HL-60 (cell line): ENCODE data around the gene TMSB15C.

Experiments
- DNase-seq, 2 experiments: peaks; one replicate each; pipeline ENCODE4 v3.0.0-alpha.2; 2010 to 2020; ENCODE audit warnings: low read depth in 1 of 2, low spot score in 1 of 2
- H3K27ac ChIP-seq: fragments of 250-450 bp; sonication (Bioruptor Pico); replicated peaks from 2 replicates; pipeline ENCODE4 v1.5.1; 2020; ENCODE audit warnings: mild to moderate bottlenecking, moderate library complexity
- H3K27me3 ChIP-seq: fragments of 250-450 bp; sonication (Bioruptor Pico); 2 replicates; pipeline ENCODE4 v1.5.1; 2021; ENCODE audit warnings: mild to moderate bottlenecking, moderate library complexity; ENCODE audit not compliant: insufficient read depth, poor library complexity, severe bottlenecking
- H3K4me3 ChIP-seq: replicated peaks from 2 replicates; pipeline ENCODE4 v1.5.1; 2011; ENCODE audit warnings: mild to moderate bottlenecking, control low read depth, low read length; ENCODE audit not compliant: insufficient read depth
- CTCF ChIP-seq: IDR thresholded peaks from one replicate; pipeline ENCODE4 v1.5.1; 2011; ENCODE audit warnings: low read length, control low read depth, inconsistent platforms; ENCODE audit not compliant: insufficient read depth
- GABPA ChIP-seq: IDR thresholded peaks from 2 replicates; pipeline ENCODE4 v1.6.1; 2012; ENCODE audit warnings: low read depth
- POLR2AphosphoS5 ChIP-seq: IDR thresholded peaks from 2 replicates; pipeline ENCODE4 v1.6.1; 2012; ENCODE audit warnings: low read depth
- REST ChIP-seq: IDR thresholded peaks from 2 replicates; pipeline ENCODE4 v1.6.1; 2012; ENCODE audit warnings: low read depth; ENCODE audit not compliant: insufficient replicate concordance
- SPI1 ChIP-seq: IDR thresholded peaks from 2 replicates; pipeline ENCODE4 v1.6.1; 2012; ENCODE audit warnings: low read depth, mild to moderate bottlenecking, borderline replicate concordance

TMSB15C gene

GRCh38 chrX:104104676-104105075, 28.6 kb upstream of the TMSB15C start:
- peaks cover 3% of the 10 kb centered on the region for H3K27me3 ChIP-seq
- no peak for DNase-seq
- no peak overlapping the region for H3K4me3 ChIP-seq
- no peak overlapping the region for H3K27ac ChIP-seq
- TF ChIP-seq GABPA (no peak), REST (no peak), CTCF (no peak), POLR2AphosphoS5 (no peak), SPI1 (no peak)

DNA sequence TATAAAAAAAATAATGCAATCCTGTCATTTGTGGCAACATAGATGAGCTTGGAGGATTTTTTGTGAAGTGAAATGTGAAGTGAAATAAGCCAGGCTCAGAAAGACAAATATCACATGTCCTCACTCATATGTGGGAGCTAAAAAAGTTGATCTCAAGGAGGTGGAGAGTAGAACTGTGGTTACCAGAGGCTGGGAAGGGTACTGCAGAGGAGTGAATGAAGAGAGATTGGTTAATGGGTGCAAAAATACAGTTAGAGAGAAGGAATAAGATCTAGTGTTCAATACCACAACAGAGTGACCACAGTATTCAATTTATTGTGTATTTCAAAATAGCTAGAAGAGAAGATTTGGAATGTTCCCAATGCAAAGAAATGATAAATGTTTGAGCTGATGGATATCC, 22.9 kb upstream of the TMSB15C start:
- Histone ChIP-seq H3K27me3 (peaks cover 3% of the 10 kb centered on the region), H3K4me3 (no peak overlapping the region), H3K27ac (no peak overlapping the region)
- TF ChIP-seq REST (no peak), POLR2AphosphoS5 (no peak), CTCF (no peak), SPI1 (no peak)
- no peak for DNase-seq

DNA sequence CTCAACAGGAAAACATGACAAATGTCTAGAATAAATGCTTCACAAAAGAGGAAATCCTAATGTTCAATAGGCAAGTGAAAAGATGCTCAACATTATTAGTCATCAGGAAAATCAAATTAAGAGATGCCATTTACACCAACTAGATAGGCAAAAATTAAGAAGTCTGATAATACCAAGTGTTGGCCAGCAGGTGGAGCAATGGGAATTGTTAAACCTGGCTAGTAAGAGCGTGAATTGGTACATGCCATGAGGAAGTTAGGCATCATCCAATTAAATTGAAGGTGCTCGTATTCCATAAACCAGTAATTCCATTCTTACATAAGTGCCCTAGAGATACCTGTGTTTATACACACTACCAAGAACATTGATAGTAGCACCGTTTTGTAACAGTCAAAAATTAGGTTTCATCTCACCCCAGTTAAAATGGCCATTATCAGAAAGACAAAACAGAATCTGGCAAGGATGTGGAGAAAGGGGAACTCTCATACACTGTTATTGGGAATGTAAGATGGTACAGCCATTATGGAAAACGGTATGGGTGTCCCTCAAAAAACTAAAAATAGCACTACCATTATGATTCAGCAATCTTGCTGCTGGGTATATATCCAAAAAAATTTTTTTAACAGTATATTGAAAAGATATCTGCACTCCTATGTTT, 22.2 kb upstream of the TMSB15C start:
- H3K27ac ChIP-seq: no peak overlapping the region
- peaks cover 3% of the 10 kb centered on the region for H3K27me3 ChIP-seq
- TF ChIP-seq SPI1 (no peak), GABPA (no peak), POLR2AphosphoS5 (no peak), REST (no peak), CTCF (no peak)
- no peak overlapping the region for H3K4me3 ChIP-seq
- DNase-seq: peak; percentile 11 to 57
